K562 (cell line): ENCODE measurements around the gene ALG9. TPM values are rescaled to one million over a fixed set of nuclear protein-coding genes. Genes with fewer than 3 reads are reported as not detected.

ENCODE experiments used
- ATAC-seq: fragments of 200-7000 bp; cut with Tn5 transposase; 3 replicates; pipeline ENCODE4 v1.9.1; 2020; ENCODE audit warnings: moderate library complexity
- BruUV-seq: library from RNA; stranded (reverse); fragments of 400-500 nt; replicated peaks from 2 replicates; lab custom pipeline; 2021; lab: Mats Ljungman, UMichigan
- CTCF ChIA-PET: fragments of 300-600 bp; formaldehyde crosslinking; extraction: SDS; loops from one replicate; lab custom pipeline; 2021; ENCODE audit warnings: low intra/inter-chr PET ratio; lab: Yijun Ruan, JAX
- POLR2A ChIA-PET: fragments of 300-600, 350-650 bp; sonication (Branson Sonifier 250); formaldehyde crosslinking; extraction: SDS; loops from one replicate; lab custom pipeline; 2021; ENCODE audit warnings: antibody characterized with exemption, inconsistent platforms; lab: Yijun Ruan, JAX
- DNase-seq, 4 experiments: peaks; one replicate each; pipeline versions ENCODE4 v3.0.0 to v3.0.0-alpha.2; 2011 to 2018; ENCODE audit warnings: low spot score in 3 of 4, mixed read lengths in 3 of 4; ENCODE audit errors: extremely low read depth in 1 of 4
- FAIRE-seq: peaks from 2 replicates; lab custom pipeline; 2011; peaks lifted over from hg19 to GRCh38; lab: Jason Lieb, UNC
- H2AFZ ChIP-seq: 2 replicates; pipeline ENCODE4 v1.6.0; 2011; ENCODE audit warnings: low read depth, low read length, control low read depth, inconsistent platforms
- H3K27ac ChIP-seq: fragments of 200-600 bp; 3 replicates; pipeline ENCODE4 v1.8.0; 2011; ENCODE audit warnings: low read depth, mild to moderate bottlenecking, control low read depth, inconsistent platforms, low read length, moderate library complexity, mixed read lengths; ENCODE audit errors: extremely low read depth
- H3K27me3 ChIP-seq, 2 experiments: fragments of 300-600 bp in 1 of 2; 2 replicates in 1 of 2; 3 replicates in 1 of 2; pipeline versions ENCODE4 v1.6.0 to v1.8.0; 2011; ENCODE audit warnings: inconsistent platforms in 2 of 2, low read length in 2 of 2, mild to moderate bottlenecking in 1 of 2, mixed read lengths in 1 of 2, moderate library complexity in 1 of 2; ENCODE audit not compliant: control insufficient read depth in 2 of 2, insufficient read depth in 2 of 2
- H3K36me3 ChIP-seq: fragments of 300-600 bp; 3 replicates; pipeline ENCODE4 v1.8.0; 2011; ENCODE audit warnings: mild to moderate bottlenecking, low read length, inconsistent platforms; ENCODE audit not compliant: control insufficient read depth, insufficient read depth
- H3K4me1 ChIP-seq, 2 experiments: fragments of 200-600 bp in 1 of 2; replicated peaks in 1 of 2; 2 replicates in 1 of 2; 3 replicates in 1 of 2; pipeline versions ENCODE4 v1.5.1 to v1.8.0; 2011; ENCODE audit warnings: inconsistent platforms in 2 of 2, low read length in 2 of 2, mild to moderate bottlenecking in 1 of 2, mixed read lengths in 1 of 2, moderate library complexity in 1 of 2; ENCODE audit not compliant: control insufficient read depth in 2 of 2, insufficient read depth in 2 of 2
- H3K4me2 ChIP-seq: 2 replicates; pipeline ENCODE4 v1.6.1; 2011; ENCODE audit warnings: low read length, control low read depth, inconsistent platforms, mixed read lengths; ENCODE audit not compliant: insufficient read depth
- H3K4me3 ChIP-seq: fragments of 200-600 bp; sonication (generic), shearing (Covaris generic); 2 replicates; pipeline ENCODE4 v1.5.1; 2016; ENCODE audit warnings: control low read depth, inconsistent platforms
- H3K79me2 ChIP-seq: fragments of 200-600 bp; 3 replicates; pipeline ENCODE4 v1.8.0; 2011; ENCODE audit warnings: low read length, inconsistent platforms; ENCODE audit not compliant: control insufficient read depth, insufficient read depth
- H3K9ac ChIP-seq, 2 experiments: 2 replicates each; pipeline versions ENCODE4 v1.6.0 to v1.6.1; 2011; ENCODE audit warnings: low read depth in 2 of 2, low read length in 2 of 2, control low read depth in 1 of 2, inconsistent platforms in 1 of 2, mild to moderate bottlenecking in 1 of 2, mixed read lengths in 1 of 2; ENCODE audit not compliant: insufficient read depth in 1 of 2
- H3K9me1 ChIP-seq: one replicate; pipeline ENCODE4 v1.6.0; 2011; ENCODE audit warnings: inconsistent platforms, mild to moderate bottlenecking, low read length, moderate library complexity; ENCODE audit not compliant: control insufficient read depth, insufficient read depth
- H3K9me3 ChIP-seq: replicated peaks from 2 replicates; pipeline ENCODE4 v1.5.1; 2011; ENCODE audit warnings: low read depth, low read length, inconsistent platforms; ENCODE audit not compliant: control insufficient read depth, insufficient read depth
- H4K20me1 ChIP-seq: replicated peaks from 2 replicates; pipeline ENCODE4 v1.6.1; 2011; ENCODE audit warnings: low read length, inconsistent platforms, mixed read lengths; ENCODE audit not compliant: control insufficient read depth, insufficient read depth
- MEIS2 ChIP-seq: fragments of 450-650 bp; IDR thresholded peaks from 2 replicates; pipeline ENCODE4 v1.6.1; 2014; ENCODE audit warnings: mild to moderate bottlenecking; ENCODE audit not compliant: partially characterized antibody
- SAP30 ChIP-seq: fragments of 200-600 bp; sonication (generic); IDR thresholded peaks from 2 replicates; pipeline ENCODE4 v1.6.1; 2012; ENCODE audit warnings: borderline replicate concordance, low read depth, mild to moderate bottlenecking, moderate library complexity, low read length, control low read depth, inconsistent platforms; ENCODE audit not compliant: insufficient read depth, poor library complexity, severe bottlenecking
- TEAD1 ChIP-seq, 2 experiments: fragments of 450-650 bp in 1 of 2; sonication (generic) in 1 of 2; formaldehyde crosslinking; IDR thresholded peaks; 2 replicates each; pipeline versions ENCODE4 v1.4.0 to v1.8.0; 2020 to 2022; ENCODE audit warnings: mild to moderate bottlenecking in 2 of 2, missing genetic modification reagents in 1 of 2
- ZNF584 ChIP-seq: fragments of 200-800 bp; sonication (Bioruptor generic); IDR thresholded peaks from 2 replicates; pipeline ENCODE4 v1.6.1; 2016; ENCODE audit warnings: low read depth, mild to moderate bottlenecking, missing genetic modification characterization, missing compliant biosample characterization
- WGBS: fragments of 100-300 bp; shearing (Covaris generic); methylation state at CpG from one replicate; pipeline ENCODE4 v1.1.6; 2016; ENCODE audit warnings: low coverage, mixed read lengths; ENCODE audit not compliant: insufficient coverage; ENCODE audit errors: missing lambda C conversion rate; 5-methylcytosine and 5-hydroxymethylcytosine counted together
- in situ Hi-C: fragments of 300-500 bp; cut with MboI; formaldehyde crosslinking; loops from 4 replicates; pipeline ENCODE4 v1.15.0; 2018; ENCODE audit warnings: inconsistent platforms, mixed read lengths
- intact Hi-C: fragments of 100-400 bp; cut with micrococcal nuclease; formaldehyde crosslinking; loops from 2 replicates; pipeline ENCODE4 v1.14.2; 2022
- polyA plus RNA-seq, 8 experiments: library from polyadenylated mRNA; depleted of rRNA in 4 of 8; stranded (reverse) in 5 of 8; unstranded in 3 of 8; fragments of >200 nt; fragmentation: Nextera tagmentation in 2 of 8; fragmentation: Illumina TruSeq in 1 of 8; extraction: Ambion mirVana in 2 of 8; extraction: Trizol in 1 of 8; gene quantifications; 2 replicates each; pipeline versions ENCODE4 v1.2.1 to v1.2.3, GENCODE V29; 2011 to 2014; ENCODE audit warnings: inconsistent platforms in 1 of 8, missing spikeins in 1 of 8
- total RNA-seq, 7 experiments: library from RNA; depleted of rRNA in 6 of 7; stranded (reverse); fragments of >200 nt in 6 of 7; fragmentation: Illumina TruSeq in 2 of 7; extraction: Trizol in 2 of 7; gene quantifications; 2 replicates each; pipeline versions ENCODE4 v1.2.1 to v1.2.3, GENCODE V29; 2011 to 2021; ENCODE audit warnings: low replicate concordance in 1 of 7
- TF ChIP-seq, protein P1 (sequence below): fragments of 150-350 bp; conservative IDR thresholded peaks from 2 replicates; pipeline ENCODE4 v1.6.1; 2014; ENCODE audit warnings: low read length

The ALG9 gene
- total and polyA plus RNA-seq, 9 of the 15 experiments (the other 6 are each of a cell fraction or from before 2014, with no cell fraction given) = 11.5 to 40.5 (median 24.9) TPM

GRCh38 chr11:111762981-111763643, 108.3 kb downstream of the ALG9 start:
- Histone ChIP-seq H2AFZ (no peak overlapping the region), H3K4me2 (no peak overlapping the region), H3K79me2 (peaks cover 29% of the 10 kb centered on the region), H3K4me3 (no peak overlapping the region), H3K4me1 (peaks cover 4 to 7% of the 10 kb centered on the region in 2 experiments; a peak in 2 of 5 replicates), H3K9me3 (no peaks in the 10 kb centered on the region), H3K27me3 (no peaks in the 10 kb centered on the region), H4K20me1 (no peaks in the 10 kb centered on the region; the same call in 1 of the 2 replicates), H3K27ac (no peak overlapping the region), H3K9ac (no peak overlapping the region), H3K9me1 (no peaks in the 10 kb centered on the region), H3K36me3 (peaks cover 66% of the 10 kb centered on the region)
- TF ChIP-seq, protein P1, sequence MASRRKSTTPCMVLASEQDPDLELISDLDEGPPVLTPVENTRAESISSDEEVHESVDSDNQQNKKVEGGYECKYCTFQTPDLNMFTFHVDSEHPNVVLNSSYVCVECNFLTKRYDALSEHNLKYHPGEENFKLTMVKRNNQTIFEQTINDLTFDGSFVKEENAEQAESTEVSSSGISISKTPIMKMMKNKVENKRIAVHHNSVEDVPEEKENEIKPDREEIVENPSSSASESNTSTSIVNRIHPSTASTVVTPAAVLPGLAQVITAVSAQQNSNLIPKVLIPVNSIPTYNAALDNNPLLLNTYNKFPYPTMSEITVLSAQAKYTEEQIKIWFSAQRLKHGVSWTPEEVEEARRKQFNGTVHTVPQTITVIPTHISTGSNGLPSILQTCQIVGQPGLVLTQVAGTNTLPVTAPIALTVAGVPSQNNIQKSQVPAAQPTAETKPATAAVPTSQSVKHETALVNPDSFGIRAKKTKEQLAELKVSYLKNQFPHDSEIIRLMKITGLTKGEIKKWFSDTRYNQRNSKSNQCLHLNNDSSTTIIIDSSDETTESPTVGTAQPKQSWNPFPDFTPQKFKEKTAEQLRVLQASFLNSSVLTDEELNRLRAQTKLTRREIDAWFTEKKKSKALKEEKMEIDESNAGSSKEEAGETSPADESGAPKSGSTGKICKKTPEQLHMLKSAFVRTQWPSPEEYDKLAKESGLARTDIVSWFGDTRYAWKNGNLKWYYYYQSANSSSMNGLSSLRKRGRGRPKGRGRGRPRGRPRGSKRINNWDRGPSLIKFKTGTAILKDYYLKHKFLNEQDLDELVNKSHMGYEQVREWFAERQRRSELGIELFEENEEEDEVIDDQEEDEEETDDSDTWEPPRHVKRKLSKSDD = no peak
- TF ChIP-seq TEAD1 (CRISPR knock-in tag; IDR thresholded peaks at IDR 0.05) (no peak), SAP30 (no peak), MEIS2 (no peak), ZNF584 (no peak)
- ChIA-PET CTCF (no interaction called here), POLR2A (interaction anchor here (1.3 kb wide), 1 partner anchor 17 kb away, joined by 5 read pairs; no protein-coding TSS in a partner anchor)
- intact Hi-C loops = no loop called here
- no TSS peak for BruUV-seq
- in situ Hi-C loops = no loop called here
- WGBS = 86% methylated on average over 3 of the region's 3 CpGs
- DNase-seq = no peak
- no peak for ATAC-seq
- FAIRE-seq = no peak
